IMR-90 (cell line): ENCODE results near the gene NUDT5. TPM values are rescaled to one million over a fixed set of nuclear protein-coding genes. Genes with fewer than 3 reads are reported as not detected.

Source experiments
- ATAC-seq: fragments of 200-7000 bp; cut with Tn5 transposase; 2 replicates; pipeline ENCODE4 v1.9.1; 2020; ENCODE audit warnings: low read depth, mild to moderate bottlenecking, moderate library complexity
- BruUV-seq: library from RNA; stranded (reverse); fragments of 400-500 nt; replicated peaks from 2 replicates; lab custom pipeline; 2021; lab: Mats Ljungman, UMichigan
- CTCF ChIA-PET: fragments of 300-600 bp; formaldehyde crosslinking; extraction: SDS; loops from one replicate; lab custom pipeline; 2021; ENCODE audit warnings: antibody characterized with exemption; lab: Yijun Ruan, JAX
- POLR2A ChIA-PET: fragments of 300-600 bp; sonication (Branson Sonifier 250); formaldehyde crosslinking; loops from one replicate; lab custom pipeline; 2022; ENCODE audit warnings: antibody characterized with exemption; ENCODE audit not compliant: unreplicated experiment; lab: Charles Lee
- DNase-seq: peaks from one replicate; pipeline ENCODE4 v3.0.0; 2013
- H2AFZ ChIP-seq: replicated peaks from 2 replicates; pipeline ENCODE3; 2013; ENCODE audit warnings: low read length, mild to moderate bottlenecking; ENCODE audit not compliant: poor library complexity
- H2AK5ac ChIP-seq: 2 replicates; pipeline ENCODE4 v1.6.1; 2013; ENCODE audit warnings: low read depth, low read length, inconsistent platforms
- H2AK9ac ChIP-seq: replicated peaks from 2 replicates; pipeline ENCODE3; 2013; ENCODE audit warnings: mild to moderate bottlenecking, low read depth, low read length, moderate library complexity; ENCODE audit not compliant: poor library complexity
- H2BK120ac ChIP-seq: 2 replicates; pipeline ENCODE4 v1.6.1; 2013; ENCODE audit warnings: low read depth, low read length, inconsistent platforms
- H2BK15ac ChIP-seq: 3 replicates; pipeline ENCODE4 v1.6.1; 2013; ENCODE audit warnings: low read depth, low read length, inconsistent platforms
- H2BK20ac ChIP-seq: 2 replicates; pipeline ENCODE4 v1.6.1; 2013; ENCODE audit warnings: low read depth, mild to moderate bottlenecking, inconsistent platforms, low read length, moderate library complexity
- H2BK5ac ChIP-seq: 2 replicates; pipeline ENCODE4 v1.6.1; 2013; ENCODE audit warnings: mild to moderate bottlenecking, low read depth, low read length, inconsistent platforms; ENCODE audit not compliant: poor library complexity, severe bottlenecking
- H3K14ac ChIP-seq: replicated peaks from 2 replicates; pipeline ENCODE4 v1.6.1; 2013; ENCODE audit warnings: low read depth, low read length, inconsistent platforms
- H3K18ac ChIP-seq: 2 replicates; pipeline ENCODE4 v1.6.1; 2013; ENCODE audit warnings: low read depth, low read length, control low read depth
- H3K23ac ChIP-seq: 2 replicates; pipeline ENCODE4 v1.6.1; 2013; ENCODE audit warnings: low read depth, low read length, inconsistent platforms
- H3K27ac ChIP-seq: 2 replicates; pipeline ENCODE4 v1.5.1; 2013; ENCODE audit warnings: mild to moderate bottlenecking, control low read depth, low read length; ENCODE audit not compliant: insufficient read depth
- H3K27me3 ChIP-seq: 2 replicates; pipeline ENCODE4 v1.6.1; 2013; ENCODE audit warnings: low read length; ENCODE audit not compliant: control insufficient read depth, insufficient read depth
- H3K36me3 ChIP-seq: 2 replicates; pipeline ENCODE4 v1.6.1; 2013; ENCODE audit warnings: low read length, mixed read lengths; ENCODE audit not compliant: control insufficient read depth, insufficient read depth
- H3K4ac ChIP-seq: 2 replicates; pipeline ENCODE4 v1.6.1; 2013; ENCODE audit warnings: low read depth, low read length, inconsistent platforms
- H3K4me1 ChIP-seq: 2 replicates; pipeline ENCODE4 v1.6.1; 2013; ENCODE audit warnings: low read length, mixed read lengths; ENCODE audit not compliant: control insufficient read depth, insufficient read depth
- H3K4me2 ChIP-seq: 2 replicates; pipeline ENCODE4 v1.6.1; 2013; ENCODE audit warnings: low read depth, mild to moderate bottlenecking, control low read depth, low read length, moderate library complexity
- H3K4me3 ChIP-seq: 2 replicates; pipeline ENCODE4 v1.5.1; 2013; ENCODE audit warnings: low read depth, mild to moderate bottlenecking, control low read depth, low read length, moderate library complexity; ENCODE audit not compliant: insufficient read depth
- H3K56ac ChIP-seq: 2 replicates; pipeline ENCODE4 v1.6.1; 2013; ENCODE audit warnings: low read length, inconsistent platforms; ENCODE audit not compliant: insufficient read depth; ENCODE audit errors: extremely low read depth
- H3K79me1 ChIP-seq, 2 experiments: 2 replicates each; pipeline ENCODE4 v1.6.1; 2013; ENCODE audit warnings: low read length in 2 of 2, inconsistent platforms in 1 of 2, low read depth in 1 of 2
- H3K9ac ChIP-seq: 2 replicates; pipeline ENCODE4 v1.6.1; 2013; ENCODE audit warnings: low read depth, low read length, control low read depth
- H3K9me1 ChIP-seq: 2 replicates; pipeline ENCODE4 v1.6.1; 2013; ENCODE audit warnings: low read length, inconsistent platforms; ENCODE audit not compliant: insufficient read depth
- H3K9me3 ChIP-seq: 2 replicates; pipeline ENCODE4 v1.6.1; 2013; ENCODE audit warnings: low read length; ENCODE audit not compliant: control insufficient read depth, insufficient read depth
- H4K20me1 ChIP-seq: 2 replicates; pipeline ENCODE4 v1.6.1; 2013; ENCODE audit warnings: low read length, inconsistent platforms; ENCODE audit not compliant: insufficient read depth
- H4K5ac ChIP-seq: 2 replicates; pipeline ENCODE4 v1.6.1; 2013; ENCODE audit warnings: mild to moderate bottlenecking, low read depth, low read length, control low read depth
- H4K8ac ChIP-seq, 2 experiments: 2 replicates each; pipeline ENCODE4 v1.6.1; 2013; ENCODE audit warnings: low read depth in 2 of 2, low read length in 2 of 2, control low read depth in 1 of 2, inconsistent platforms in 1 of 2
- H4K91ac ChIP-seq: 2 replicates; pipeline ENCODE4 v1.6.1; 2013; ENCODE audit warnings: low read depth, low read length, inconsistent platforms; ENCODE audit not compliant: insufficient read depth
- CEBPB ChIP-seq: IDR thresholded peaks from 2 replicates; pipeline ENCODE4 v1.6.1; 2012; ENCODE audit warnings: low read depth, low read length, improper control_type of control experiment
- CTCF ChIP-seq: conservative IDR thresholded peaks from 2 replicates; pipeline ENCODE4 v1.5.1; 2012; ENCODE audit warnings: mild to moderate bottlenecking, low read depth, low read length, improper control_type of control experiment
- ELK1 ChIP-seq: fragments of 150-350 bp; IDR thresholded peaks from 2 replicates; pipeline ENCODE4 v1.6.1; 2016; ENCODE audit warnings: low read depth, mild to moderate bottlenecking, low read length, moderate library complexity, borderline replicate concordance
- MAZ ChIP-seq: IDR thresholded peaks from 2 replicates; pipeline ENCODE4 v1.6.1; 2012; ENCODE audit warnings: low read depth, mild to moderate bottlenecking, low read length, improper control_type of control experiment, moderate library complexity, borderline replicate concordance
- NFE2L2 ChIP-seq: fragments of 150-350 bp; IDR thresholded peaks from 2 replicates; pipeline ENCODE4 v1.6.1; 2016; ENCODE audit warnings: low read depth, mild to moderate bottlenecking, low read length
- POLR2A ChIP-seq: IDR thresholded peaks from 2 replicates; pipeline ENCODE4 v1.6.1; 2012; ENCODE audit warnings: mild to moderate bottlenecking, low read depth, low read length
- RAD21 ChIP-seq: IDR thresholded peaks from 2 replicates; pipeline ENCODE4 v1.6.1; 2012; ENCODE audit warnings: low read length, improper control_type of control experiment
- RCOR1 ChIP-seq: IDR thresholded peaks from 2 replicates; pipeline ENCODE4 v1.6.1; 2012; ENCODE audit warnings: mild to moderate bottlenecking, low read length, improper control_type of control experiment; ENCODE audit not compliant: insufficient replicate concordance
- RFX5 ChIP-seq: IDR thresholded peaks from 2 replicates; pipeline ENCODE4 v1.8.0; 2012; ENCODE audit warnings: low read depth, mild to moderate bottlenecking, low read length, moderate library complexity
- SMC3 ChIP-seq: fragments of 150-350 bp; IDR thresholded peaks from 2 replicates; pipeline ENCODE4 v1.6.1; 2016; ENCODE audit warnings: low read depth, mild to moderate bottlenecking, antibody characterized with exemption, low read length, moderate library complexity
- WGBS, 2 experiments: methylation state at CpG; one replicate each; pipeline versions ENCODE4 v1.1.5 to v1.1.7; 2013; ENCODE audit warnings: missing lambda C conversion rate in 2 of 2; ENCODE audit not compliant: insufficient read length in 1 of 2; ENCODE audit errors: extremely low coverage in 2 of 2; 5-methylcytosine and 5-hydroxymethylcytosine counted together
- dilution Hi-C: fragments of 300-500 bp; cut with HindIII; formaldehyde crosslinking; loops from one replicate; pipeline ENCODE4 v1.14.3; 2018; ENCODE audit warnings: low sequenced_read_pairs; ENCODE audit not compliant: unreplicated experiment
- in situ Hi-C: fragments of 300-500 bp; cut with MboI; formaldehyde crosslinking; loops from 3 replicates; pipeline ENCODE4 v1.14.3; 2019; ENCODE audit warnings: low sequenced_read_pairs, inconsistent platforms, mixed read lengths
- intact Hi-C: fragments of 100-400 bp; cut with micrococcal nuclease; formaldehyde crosslinking; loops from 2 replicates; pipeline ENCODE4 v1.10.0; 2022
- polyA plus RNA-seq, 3 experiments: library from polyadenylated mRNA; depleted of rRNA; stranded (reverse); fragments of >200 nt; gene quantifications; 2 replicates each; pipeline ENCODE4 v1.2.3, GENCODE V29; 2012; ENCODE audit warnings: low replicate concordance in 1 of 3
- total RNA-seq: library from RNA; depleted of rRNA; stranded (reverse); fragments of >200 nt; gene quantifications from 2 replicates; pipeline ENCODE4 v1.2.3, GENCODE V29; 2012

The NUDT5 gene
- total and polyA plus RNA-seq, 2 of the 4 experiments (the other 2 are of a cell fraction) = 70.1 to 74.6 TPM

GRCh38 chr10:12228851-12229250 lies 33.2 kb upstream of the NUDT5 start:
- H3K4me3 ChIP-seq = no peak overlapping the region
- H3K9ac ChIP-seq = no peak overlapping the region
- ATAC-seq = no peak
- no peak overlapping the region for H2BK15ac ChIP-seq
- no peak overlapping the region for H2BK5ac ChIP-seq
- no peak overlapping the region for H2AK5ac ChIP-seq
- intact Hi-C loops = no loop called here
- H4K91ac ChIP-seq = no peak overlapping the region
- ChIA-PET CTCF (no interaction called here), POLR2A (no interaction called here)
- peaks cover 23% of the 10 kb centered on the region for H3K36me3 ChIP-seq
- no peak overlapping the region for H2AFZ ChIP-seq
- H3K4ac ChIP-seq = no peak overlapping the region
- BruUV-seq = no TSS peak
- no peak overlapping the region for H4K5ac ChIP-seq
- no peak overlapping the region for H4K8ac ChIP-seq
- peaks cover 18 to 21% of the 10 kb centered on the region in 2 experiments for H3K79me1 ChIP-seq
- no peak overlapping the region for H3K27ac ChIP-seq
- no peaks in the 10 kb centered on the region for H3K4me1 ChIP-seq
- no peak overlapping the region for H3K56ac ChIP-seq
- no peaks in the 10 kb centered on the region for H3K9me1 ChIP-seq
- no peak overlapping the region for H2BK20ac ChIP-seq
- no peak overlapping the region for H2BK120ac ChIP-seq
- no peak overlapping the region for H3K23ac ChIP-seq
- no peak for DNase-seq
- H2AK9ac ChIP-seq = no peak overlapping the region
- no peaks in the 10 kb centered on the region for H3K27me3 ChIP-seq
- TF ChIP-seq CTCF (no peak), RCOR1 (no peak), POLR2A (no peak), RAD21 (no peak), RFX5 (no peak), SMC3 (no peak), ELK1 (no peak), MAZ (no peak), NFE2L2 (no peak), CEBPB (no peak)
- H3K18ac ChIP-seq = no peak overlapping the region
- dilution Hi-C loops = no loop called here
- WGBS, 2 experiments = 100% methylated on average over 4 of the region's 11 CpGs; no CpG with 5 or more reads in 1 of the 2 experiments
- in situ Hi-C loops = no loop called here
- no peak overlapping the region for H3K14ac ChIP-seq
- H4K20me1 ChIP-seq = no peaks in the 10 kb centered on the region
- no peak overlapping the region for H3K4me2 ChIP-seq
- no peaks in the 10 kb centered on the region for H3K9me3 ChIP-seq
